Uterus (tissue), 4 donors: ENCODE results near the gene ASPSCR1. TPM values are rescaled to one million over a fixed set of nuclear protein-coding genes. Genes with fewer than 3 reads are reported as not detected.

Experiments
- DNase-seq, 2 donors: peaks; one replicate each; pipeline ENCODE4 v3.0.0-alpha.2; 2019 to 2020
- H3K27ac ChIP-seq, 2 donors: fragments of 200-600 bp; sonication (generic); 1 replicate in 1 of 2; 2 replicates in 1 of 2; pipeline ENCODE4 v1.5.1; 2016 to 2018
- H3K27me3 ChIP-seq, 2 donors: fragments of 200-600 bp; sonication (generic); one replicate each; pipeline ENCODE4 v1.5.1; 2018 to 2019; ENCODE audit warnings: control low read depth in 1 of 2
- H3K36me3 ChIP-seq, 2 donors: fragments of 200-600 bp; sonication (generic); one replicate each; pipeline ENCODE4 v1.5.1; 2019; ENCODE audit warnings: control low read depth in 1 of 2
- H3K4me1 ChIP-seq, 2 donors: fragments of 200-600 bp; sonication (generic); one replicate each; pipeline ENCODE4 v1.5.1; 2018 to 2019; ENCODE audit warnings: control low read depth in 1 of 2
- H3K4me3 ChIP-seq, 2 donors: fragments of 200-600 bp; sonication (generic); 1 replicate in 1 of 2; 2 replicates in 1 of 2; pipeline ENCODE4 v1.5.1; 2018 to 2019; ENCODE audit warnings: mild to moderate bottlenecking in 1 of 2
- H3K9me3 ChIP-seq, 2 donors: fragments of 200-600 bp; sonication (generic); one replicate each; pipeline ENCODE4 v1.5.1; 2019; ENCODE audit warnings: control low read depth in 1 of 2
- POLR2A ChIP-seq, 2 donors: fragments of 450-650 bp; IDR thresholded peaks; one replicate each; pipeline ENCODE4 v1.6.1; 2016; ENCODE audit warnings: antibody characterized with exemption in 2 of 2, mild to moderate bottlenecking in 1 of 2, moderate library complexity in 1 of 2
- intact Hi-C: fragments of 100-400 bp; cut with DNase I; formaldehyde crosslinking; loops from one replicate; pipeline ENCODE4 v1.15.1; 2023; ENCODE audit warnings: low total_unique reads
- total RNA-seq, 4 donors: library from RNA; depleted of rRNA in 3 of 4; stranded (reverse); fragments of >200 nt in 3 of 4; gene quantifications; one replicate each; pipeline versions ENCODE4 v1.1.0 to v1.2.4, GENCODE V29; 2014 to 2023
- TF ChIP-seq, protein P1 (sequence below), 4 experiments: fragments of 200-600 bp in 2 of 4; fragments of 450-650 bp in 2 of 4; sonication (generic) in 2 of 4; IDR thresholded peaks; one replicate each; pipeline ENCODE4 v1.5.1; 2016 to 2019; ENCODE audit warnings: antibody characterized with exemption in 4 of 4, mild to moderate bottlenecking in 2 of 4, moderate library complexity in 1 of 4
- donor health status: DM: yes; HTN: yes; CAD: no.

ASPSCR1 gene
- total RNA-seq, 4 donors from 2014 or later: 3.5 to 34.2 (median 13.6) TPM

- Histone ChIP-seq H3K27me3 (no peaks in the 10 kb centered on the region), H3K27ac (no peak overlapping the region), H3K4me1 (peaks cover 0 to 2% of the 10 kb centered on the region in 2 donors), H3K9me3 (no peaks in the 10 kb centered on the region), H3K4me3 (no peak overlapping the region), H3K36me3 (no peaks in the 10 kb centered on the region)
- intact Hi-C loops: no loop called here
- no peak for DNase-seq
- TF ChIP-seq, protein P1, sequence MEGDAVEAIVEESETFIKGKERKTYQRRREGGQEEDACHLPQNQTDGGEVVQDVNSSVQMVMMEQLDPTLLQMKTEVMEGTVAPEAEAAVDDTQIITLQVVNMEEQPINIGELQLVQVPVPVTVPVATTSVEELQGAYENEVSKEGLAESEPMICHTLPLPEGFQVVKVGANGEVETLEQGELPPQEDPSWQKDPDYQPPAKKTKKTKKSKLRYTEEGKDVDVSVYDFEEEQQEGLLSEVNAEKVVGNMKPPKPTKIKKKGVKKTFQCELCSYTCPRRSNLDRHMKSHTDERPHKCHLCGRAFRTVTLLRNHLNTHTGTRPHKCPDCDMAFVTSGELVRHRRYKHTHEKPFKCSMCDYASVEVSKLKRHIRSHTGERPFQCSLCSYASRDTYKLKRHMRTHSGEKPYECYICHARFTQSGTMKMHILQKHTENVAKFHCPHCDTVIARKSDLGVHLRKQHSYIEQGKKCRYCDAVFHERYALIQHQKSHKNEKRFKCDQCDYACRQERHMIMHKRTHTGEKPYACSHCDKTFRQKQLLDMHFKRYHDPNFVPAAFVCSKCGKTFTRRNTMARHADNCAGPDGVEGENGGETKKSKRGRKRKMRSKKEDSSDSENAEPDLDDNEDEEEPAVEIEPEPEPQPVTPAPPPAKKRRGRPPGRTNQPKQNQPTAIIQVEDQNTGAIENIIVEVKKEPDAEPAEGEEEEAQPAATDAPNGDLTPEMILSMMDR (IDR thresholded peaks at IDR 0.05): no peak
- no peak for TF ChIP-seq POLR2A (IDR thresholded peaks at IDR 0.05)
These were observed 81.4 kb downstream of the ASPSCR1 start for GRCh38 chr17:82058855-82059249.

DNA sequence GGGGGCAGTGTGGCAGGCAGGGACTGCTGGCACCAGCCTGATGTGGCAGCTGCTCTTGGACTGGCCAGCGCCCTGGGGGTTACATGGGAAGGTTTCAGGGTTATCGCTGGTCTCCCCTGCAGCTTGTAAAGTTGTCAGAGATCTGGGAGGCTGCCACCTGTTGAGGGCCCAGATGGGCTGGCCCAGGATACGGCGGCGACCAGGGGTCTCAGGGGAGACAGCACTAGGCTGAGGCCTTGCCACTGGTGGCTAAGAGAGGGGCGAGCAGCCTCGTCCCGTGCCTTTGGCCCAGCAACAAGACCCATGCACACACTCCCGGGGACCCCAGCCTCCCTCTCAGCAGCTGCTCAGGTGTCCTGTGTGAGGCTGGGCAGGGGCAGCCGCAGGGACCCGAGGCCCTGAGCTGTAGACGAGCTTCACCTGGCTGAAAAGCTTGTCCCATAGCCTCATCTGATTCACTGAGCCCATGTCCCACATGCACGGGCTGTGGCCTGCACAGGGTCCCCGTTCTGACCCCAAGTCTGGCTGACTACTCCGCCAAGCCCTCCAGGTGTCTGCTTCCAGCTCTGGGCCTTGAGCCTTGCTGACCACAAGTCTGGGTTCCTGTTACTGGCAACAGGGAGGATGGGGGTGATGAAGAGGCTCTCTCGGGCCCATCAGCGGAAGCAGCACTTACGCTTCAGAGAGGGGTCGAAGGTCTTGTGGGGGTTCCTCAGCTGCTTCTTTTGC lies 82.0 kb downstream of the ASPSCR1 start:
- H3K4me1 ChIP-seq: peaks cover 0 to 6% of the 10 kb centered on the region in 2 donors
- no peak overlapping the region for H3K27ac ChIP-seq
- TF ChIP-seq POLR2A (IDR thresholded peaks at IDR 0.05): no peak
- TF ChIP-seq, protein P1 (IDR thresholded peaks at IDR 0.05): no peak
- DNase-seq: no peak
- no peaks in the 10 kb centered on the region for H3K27me3 ChIP-seq
- H3K4me3 ChIP-seq: no peak overlapping the region
- H3K36me3 ChIP-seq: no peaks in the 10 kb centered on the region
- intact Hi-C loops: no loop called here
- no peaks in the 10 kb centered on the region for H3K9me3 ChIP-seq

- Histone ChIP-seq H3K27ac (no peak overlapping the region), H3K4me3 (no peak overlapping the region), H3K27me3 (no peaks in the 10 kb centered on the region), H3K9me3 (no peaks in the 10 kb centered on the region), H3K36me3 (no peaks in the 10 kb centered on the region), H3K4me1 (peaks cover 0 to 10% of the 10 kb centered on the region in 2 donors)
- DNase-seq: no peak
- TF ChIP-seq, protein P1 (IDR thresholded peaks at IDR 0.05): no peak
- no peak for TF ChIP-seq POLR2A (IDR thresholded peaks at IDR 0.05)
- intact Hi-C loops: no loop called here
These were observed 82.6 kb downstream of the ASPSCR1 start for GRCh38 chr17:82060001-82060380.

GRCh38 chr17:82060614-82061013 lies 83.2 kb downstream of the ASPSCR1 start:
- TF ChIP-seq, protein P1 (IDR thresholded peaks at IDR 0.05): no peak
- no peak for TF ChIP-seq POLR2A (IDR thresholded peaks at IDR 0.05)
- Histone ChIP-seq H3K4me1 (peaks cover 0 to 10% of the 10 kb centered on the region in 2 donors), H3K27me3 (no peaks in the 10 kb centered on the region), H3K36me3 (no peaks in the 10 kb centered on the region), H3K4me3 (no peak overlapping the region), H3K9me3 (no peaks in the 10 kb centered on the region), H3K27ac (no peak overlapping the region)
- intact Hi-C loops: no loop called here
- DNase-seq: no peak

DNA sequence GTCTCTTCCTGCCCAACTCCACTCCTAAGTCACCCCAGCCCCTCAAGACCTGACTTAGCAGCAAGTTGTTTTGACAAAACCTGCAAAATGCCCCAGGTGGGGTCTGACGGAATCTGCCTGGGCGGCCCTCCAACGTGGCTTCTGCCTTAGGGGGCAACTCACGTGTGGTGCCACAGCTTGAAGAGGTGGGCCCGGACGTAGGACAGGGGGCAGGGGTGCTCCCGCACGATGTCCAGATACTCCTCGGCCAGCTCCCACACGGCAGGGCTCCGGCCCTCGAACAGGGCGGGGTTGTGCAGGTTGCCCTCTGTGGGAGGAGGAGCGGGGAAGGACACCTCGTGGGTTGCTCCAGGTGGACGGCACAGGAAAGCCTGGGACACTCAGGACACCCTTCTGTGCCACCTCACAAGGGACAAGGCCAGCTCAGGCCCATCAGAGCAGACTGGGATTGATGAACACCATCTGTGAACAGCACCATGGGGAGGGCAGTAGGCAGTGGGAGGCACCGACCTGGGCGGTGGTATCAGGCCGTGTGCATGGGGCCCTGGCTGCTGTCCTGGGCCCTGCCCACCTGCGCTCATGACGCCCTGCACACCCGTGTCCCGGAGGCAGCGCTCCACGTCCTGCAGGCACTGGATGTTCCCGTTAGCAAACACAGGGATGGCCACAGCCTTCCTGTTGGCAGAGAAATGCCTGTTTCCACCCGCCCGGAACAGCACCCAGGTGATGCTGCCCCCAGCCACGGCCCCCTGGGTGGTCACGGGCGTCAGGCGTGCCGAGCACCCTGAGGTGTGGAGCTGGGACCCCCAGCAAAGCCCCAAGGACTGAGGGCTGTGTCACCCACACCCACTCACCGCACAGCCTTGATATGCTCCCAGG lies 83.9 kb downstream of the ASPSCR1 start:
- intact Hi-C loops: no loop called here
- no peaks in the 10 kb centered on the region for H3K9me3 ChIP-seq
- H3K27me3 ChIP-seq: no peaks in the 10 kb centered on the region
- no peak for TF ChIP-seq POLR2A (IDR thresholded peaks at IDR 0.05)
- TF ChIP-seq, protein P1 (IDR thresholded peaks at IDR 0.05): no peak
- peaks cover 0 to 10% of the 10 kb centered on the region in 2 donors for H3K4me1 ChIP-seq
- H3K27ac ChIP-seq: no peak overlapping the region
- no peaks in the 10 kb centered on the region for H3K36me3 ChIP-seq
- DNase-seq: no peak
- H3K4me3 ChIP-seq: no peak overlapping the region
